Immature natural killer cell (primary cell): ENCODE results near the gene FAM222A. TPM values are rescaled to one million over a fixed set of nuclear protein-coding genes. Genes with fewer than 3 reads are reported as not detected.

ENCODE experiments used
- DNase-seq, 3 donors: peaks; one replicate each; pipeline ENCODE4 v3.0.0; 2022; ENCODE audit warnings: mixed read lengths in 1 of 3
- H3K27ac Mint-ChIP-seq, 6 donors: one replicate each; pipeline ENCODE4 v1.8.0; 2020; ENCODE audit warnings: mixed read lengths in 6 of 6, mild to moderate bottlenecking in 5 of 6, inconsistent platforms in 4 of 6, moderate library complexity in 3 of 6
- H3K27me3 Mint-ChIP-seq, 3 donors: one replicate each; pipeline ENCODE4 v1.8.0; 2020 to 2021; ENCODE audit warnings: low read depth in 3 of 3, mild to moderate bottlenecking in 3 of 3, mixed read lengths in 3 of 3, moderate library complexity in 3 of 3, inconsistent platforms in 1 of 3
- H3K36me3 Mint-ChIP-seq, 3 donors: one replicate each; pipeline ENCODE4 v1.8.0; 2020; ENCODE audit warnings: mixed read lengths in 3 of 3, inconsistent platforms in 2 of 3, mild to moderate bottlenecking in 2 of 3
- H3K4me1 Mint-ChIP-seq, 2 donors: one replicate each; pipeline ENCODE4 v1.8.0; 2020; ENCODE audit warnings: inconsistent platforms in 2 of 2, mild to moderate bottlenecking in 2 of 2, mixed read lengths in 2 of 2, moderate library complexity in 1 of 2
- H3K4me3 Mint-ChIP-seq, 5 donors: one replicate each; pipeline ENCODE4 v1.8.0; 2020; ENCODE audit warnings: mild to moderate bottlenecking in 5 of 5, mixed read lengths in 5 of 5, inconsistent platforms in 3 of 5, moderate library complexity in 3 of 5
- H3K9me3 Mint-ChIP-seq, 6 donors: one replicate each; pipeline ENCODE4 v1.8.0; 2020; ENCODE audit warnings: mild to moderate bottlenecking in 6 of 6, mixed read lengths in 6 of 6, inconsistent platforms in 4 of 6, moderate library complexity in 3 of 6
- polyA plus RNA-seq, 3 donors: library from polyadenylated mRNA; unstranded; fragments of 300-500 nt; fragmentation: Illumina TruSeq; gene quantifications; one replicate each; pipeline ENCODE4 v1.2.3, GENCODE V29; 2021

FAM222A gene
- polyA plus RNA-seq, 3 donors from 2014 or later, result 0.20 to 0.49 TPM; not detected in 1

GRCh38 chr12:109720152-109720856, 6.7 kb downstream of the FAM222A start:
- H3K4me1 Mint-ChIP-seq, result peaks cover 0 to 1% of the 10 kb centered on the region in 2 donors
- no peaks in the 10 kb centered on the region for H3K9me3 Mint-ChIP-seq
- H3K36me3 Mint-ChIP-seq, result no peaks in the 10 kb centered on the region
- H3K4me3 Mint-ChIP-seq, result no peak overlapping the region
- peaks cover 5 to 8% (median 6%) of the 10 kb centered on the region in 3 donors for H3K27me3 Mint-ChIP-seq
- no peak overlapping the region for H3K27ac Mint-ChIP-seq
- no peak for DNase-seq

- DNase-seq, result no peak
- H3K27me3 Mint-ChIP-seq, result peaks cover 4 to 5% (median 4%) of the 10 kb centered on the region in 3 donors
- no peak overlapping the region for H3K4me3 Mint-ChIP-seq
- H3K36me3 Mint-ChIP-seq, result no peaks in the 10 kb centered on the region
- no peak overlapping the region for H3K27ac Mint-ChIP-seq
- H3K9me3 Mint-ChIP-seq, result no peaks in the 10 kb centered on the region
- no peaks in the 10 kb centered on the region for H3K4me1 Mint-ChIP-seq
Observed at GRCh38 chr12:109720857-109721189, 7.2 kb downstream of the FAM222A start.

- Mint-ChIP-seq H3K36me3 (no peaks in the 10 kb centered on the region), H3K27ac (no peak overlapping the region)
Observed at GRCh38 chr12:109721276-109721675, 7.7 kb downstream of the FAM222A start.

GRCh38 chr12:109722022-109722720, 8.5 kb downstream of the FAM222A start:
- H3K9me3 Mint-ChIP-seq, result no peaks in the 10 kb centered on the region
- H3K27ac Mint-ChIP-seq, result no peak overlapping the region
- no peak overlapping the region for H3K4me3 Mint-ChIP-seq
- peaks cover 2 to 4% (median 3%) of the 10 kb centered on the region in 3 donors for H3K27me3 Mint-ChIP-seq
- no peaks in the 10 kb centered on the region for H3K4me1 Mint-ChIP-seq
- no peaks in the 10 kb centered on the region for H3K36me3 Mint-ChIP-seq
- no peak for DNase-seq

More at GRCh38 chr12:109721276-109721675, 7.7 kb downstream of the FAM222A start:
- no peaks in the 10 kb centered on the region for H3K4me1 Mint-ChIP-seq
- H3K9me3 Mint-ChIP-seq, result no peaks in the 10 kb centered on the region
- no peak for DNase-seq
- no peak overlapping the region for H3K4me3 Mint-ChIP-seq
- H3K27me3 Mint-ChIP-seq, result peaks cover 2 to 5% (median 4%) of the 10 kb centered on the region in 3 donors

GRCh38 chr12:109722721-109723094, 9.1 kb downstream of the FAM222A start:
- peaks cover 0 to 4% (median 2%) of the 10 kb centered on the region in 3 donors for H3K27me3 Mint-ChIP-seq

GRCh38 chr12:109723311-109723881, 9.8 kb downstream of the FAM222A start:
- peaks cover 0 to 4% (median 2%) of the 10 kb centered on the region in 3 donors for H3K27me3 Mint-ChIP-seq
- H3K4me3 Mint-ChIP-seq, result no peak overlapping the region
- no peaks in the 10 kb centered on the region for H3K4me1 Mint-ChIP-seq
- no peak for DNase-seq
- no peaks in the 10 kb centered on the region for H3K9me3 Mint-ChIP-seq
- no peaks in the 10 kb centered on the region for H3K36me3 Mint-ChIP-seq
- H3K27ac Mint-ChIP-seq, result no peak overlapping the region

More at GRCh38 chr12:109722721-109723094, 9.1 kb downstream of the FAM222A start:
- H3K4me3 Mint-ChIP-seq, result no peak overlapping the region
- H3K27ac Mint-ChIP-seq, result no peak overlapping the region
- no peaks in the 10 kb centered on the region for H3K9me3 Mint-ChIP-seq
- no peaks in the 10 kb centered on the region for H3K36me3 Mint-ChIP-seq
- H3K4me1 Mint-ChIP-seq, result no peaks in the 10 kb centered on the region
- no peak for DNase-seq

- Mint-ChIP-seq H3K4me3 (no peak overlapping the region), H3K4me1 (no peaks in the 10 kb centered on the region), H3K27ac (no peak overlapping the region), H3K27me3 (peaks cover 0 to 4% (median 2%) of the 10 kb centered on the region in 3 donors), H3K9me3 (no peaks in the 10 kb centered on the region), H3K36me3 (no peaks in the 10 kb centered on the region)
- no peak for DNase-seq
Observed at GRCh38 chr12:109724321-109724892, 10.8 kb downstream of the FAM222A start.

- Mint-ChIP-seq H3K9me3 (no peaks in the 10 kb centered on the region), H3K27ac (no peak overlapping the region), H3K4me1 (no peaks in the 10 kb centered on the region), H3K4me3 (no peak overlapping the region), H3K27me3 (peaks cover 0 to 2% (median 2%) of the 10 kb centered on the region in 3 donors), H3K36me3 (no peaks in the 10 kb centered on the region)
- no peak for DNase-seq
Observed at GRCh38 chr12:109725321-109726105, 11.9 kb downstream of the FAM222A start.

- peaks cover 0 to 2% (median 2%) of the 10 kb centered on the region in 3 donors for H3K27me3 Mint-ChIP-seq
- H3K36me3 Mint-ChIP-seq, result no peaks in the 10 kb centered on the region
- H3K9me3 Mint-ChIP-seq, result no peaks in the 10 kb centered on the region
- H3K4me1 Mint-ChIP-seq, result no peaks in the 10 kb centered on the region
- no peak for DNase-seq
- no peak overlapping the region for H3K4me3 Mint-ChIP-seq
- H3K27ac Mint-ChIP-seq, result no peak overlapping the region
Observed at GRCh38 chr12:109726106-109726497, 12.5 kb downstream of the FAM222A start.

- H3K9me3 Mint-ChIP-seq, result no peaks in the 10 kb centered on the region
Observed at GRCh38 chr12:109726511-109727038, 12.9 kb downstream of the FAM222A start.

GRCh38 chr12:109727039-109727723, 13.6 kb downstream of the FAM222A start:
- H3K4me3 Mint-ChIP-seq, result no peak overlapping the region
- H3K4me1 Mint-ChIP-seq, result no peaks in the 10 kb centered on the region
- no peaks in the 10 kb centered on the region for H3K9me3 Mint-ChIP-seq
- H3K27ac Mint-ChIP-seq, result no peak overlapping the region
- no peaks in the 10 kb centered on the region for H3K36me3 Mint-ChIP-seq
- H3K27me3 Mint-ChIP-seq, result no peaks in the 10 kb centered on the region
- DNase-seq, result no peak

More at GRCh38 chr12:109726511-109727038, 12.9 kb downstream of the FAM222A start:
- no peak for DNase-seq
- peaks cover 0 to 2% (median 0%) of the 10 kb centered on the region in 3 donors for H3K27me3 Mint-ChIP-seq
- H3K4me3 Mint-ChIP-seq, result no peak overlapping the region
- H3K36me3 Mint-ChIP-seq, result no peaks in the 10 kb centered on the region
- H3K27ac Mint-ChIP-seq, result no peak overlapping the region
- no peaks in the 10 kb centered on the region for H3K4me1 Mint-ChIP-seq

GRCh38 chr12:109727746-109728726, 14.4 kb downstream of the FAM222A start:
- no peaks in the 10 kb centered on the region for H3K4me1 Mint-ChIP-seq

More at GRCh38 chr12:109727746-109728726, 14.4 kb downstream of the FAM222A start:
- Mint-ChIP-seq H3K36me3 (no peaks in the 10 kb centered on the region), H3K27ac (no peak overlapping the region), H3K9me3 (no peaks in the 10 kb centered on the region), H3K27me3 (no peaks in the 10 kb centered on the region), H3K4me3 (no peak overlapping the region)
- DNase-seq, result no peak
